ENCODE measurements around the gene RHOC.

DNA sequence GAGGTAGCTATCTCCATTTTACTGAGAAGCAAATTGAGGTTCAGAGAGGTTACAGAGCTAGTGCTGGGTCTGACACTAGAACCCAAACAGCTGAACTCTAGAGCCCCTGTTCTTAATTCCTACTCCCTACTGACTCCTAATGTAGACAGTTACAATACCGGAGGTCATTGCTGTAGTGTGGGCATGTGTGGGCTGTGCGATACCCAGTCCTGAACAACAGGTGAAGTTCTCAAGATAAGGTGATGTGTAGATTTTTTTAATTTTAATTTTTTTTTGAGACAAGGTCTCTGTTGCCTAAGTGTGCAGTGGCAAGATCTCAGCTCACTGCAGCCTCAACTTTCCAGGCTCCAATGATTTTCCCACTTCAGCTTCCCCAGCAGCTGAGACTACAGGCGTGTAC lies 1.6 kb upstream of the RHOC start:
- TF ChIP-seq POLR2A (IDR thresholded peaks at IDR 0.05) (no peak), CTCF (IDR thresholded peaks at IDR 0.05) (no peak)
